ENCODE results near the gene FBXO8.

Gene FBXO8

GRCh38 chr4:174236359-174236758 is 47.1 kb downstream of the FBXO8 start:
- no peak for DNase-seq (ENCODE audit: low read depth)
- H3K4me3 ChIP-seq (replicated peaks; ENCODE audit: low read depth, low read length), result no peak overlapping the region
- no peak for TF ChIP-seq CTCF (IDR thresholded peaks at IDR 0.05; ENCODE audit: low read length, missing control alignments)

GRCh38 chr4:174230680-174231079 is 52.8 kb downstream of the FBXO8 start:
- no peak for TF ChIP-seq CTCF (IDR thresholded peaks at IDR 0.05; ENCODE audit: low read length, missing control alignments)
- no peak for DNase-seq (ENCODE audit: low read depth)
- no peak overlapping the region for H3K4me3 ChIP-seq (replicated peaks; ENCODE audit: low read depth, low read length)

GRCh38 chr4:174230148-174230547 is 53.3 kb downstream of the FBXO8 start:
- no peak for DNase-seq (ENCODE audit: low read depth)
- no peak for TF ChIP-seq CTCF (IDR thresholded peaks at IDR 0.05; ENCODE audit: low read length, missing control alignments)
- H3K4me3 ChIP-seq (replicated peaks; ENCODE audit: low read depth, low read length), result no peak overlapping the region

GRCh38 chr4:174228988-174229387 is 54.5 kb downstream of the FBXO8 start:
- H3K4me3 ChIP-seq (replicated peaks; ENCODE audit: low read depth, low read length), result no peak overlapping the region
- DNase-seq (ENCODE audit: low read depth), result no peak
- no peak for TF ChIP-seq CTCF (IDR thresholded peaks at IDR 0.05; ENCODE audit: low read length, missing control alignments)

GRCh38 chr4:174225349-174226049 is 58.0 kb downstream of the FBXO8 start:
- TF ChIP-seq CTCF (IDR thresholded peaks at IDR 0.05; ENCODE audit: low read length, missing control alignments), result no peak
- H3K4me3 ChIP-seq (replicated peaks; ENCODE audit: low read depth, low read length), result no peak overlapping the region
- DNase-seq (ENCODE audit: low read depth), result no peak

GRCh38 chr4:174224550-174224949 is 58.9 kb downstream of the FBXO8 start:
- TF ChIP-seq CTCF (IDR thresholded peaks at IDR 0.05; ENCODE audit: low read length, missing control alignments), result no peak
- DNase-seq (ENCODE audit: low read depth), result no peak
- H3K4me3 ChIP-seq (replicated peaks; ENCODE audit: low read depth, low read length), result no peak overlapping the region

GRCh38 chr4:174222266-174222872 is 61.1 kb downstream of the FBXO8 start:
- DNase-seq (ENCODE audit: low read depth), result peak; percentile 56
- TF ChIP-seq CTCF (IDR thresholded peaks at IDR 0.05; ENCODE audit: low read length, missing control alignments), result peak; percentile 75
- H3K4me3 ChIP-seq (replicated peaks; ENCODE audit: low read depth, low read length), result no peak overlapping the region
